Measurements from ENCODE around the gene C20orf141.

DNA sequence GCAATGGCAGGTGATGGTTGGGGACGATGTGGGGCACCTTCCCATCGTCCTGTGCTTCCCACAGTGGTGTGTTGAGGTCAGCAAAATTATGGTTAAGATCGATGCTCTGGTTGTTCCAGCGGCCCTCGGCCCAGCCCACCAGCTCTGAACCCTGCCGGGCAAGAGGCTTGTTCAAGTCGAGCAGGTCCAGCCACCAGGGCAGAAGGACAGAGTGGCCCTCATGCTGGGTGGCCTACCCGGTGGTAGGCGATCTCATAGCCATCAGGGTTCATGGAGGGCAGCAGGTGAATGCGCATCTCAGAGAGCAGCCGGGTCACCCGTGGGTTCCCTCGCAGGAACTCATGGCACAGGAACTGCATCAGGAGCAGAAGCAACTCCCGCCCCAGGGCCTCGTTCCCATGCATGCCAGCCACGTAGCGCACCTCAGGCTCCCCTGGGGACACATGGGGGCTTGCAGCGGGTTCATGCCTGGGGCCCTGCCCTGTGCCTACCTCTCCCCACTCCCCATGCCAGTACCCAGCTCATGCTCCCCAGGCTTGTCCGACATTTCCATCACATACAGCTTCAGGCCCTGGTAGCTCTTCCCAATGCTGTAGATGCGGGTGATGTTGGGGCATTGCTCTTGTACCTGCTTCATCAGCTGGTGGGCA lies 18.7 kb upstream of the C20orf141 start:
- TF ChIP-seq CTCF (IDR thresholded peaks at IDR 0.05) (no peak), POLR2A (IDR thresholded peaks at IDR 0.05) (no peak)
